Mucosa of rectum (tissue), 2 donors: ENCODE measurements around the gene CCDC87.
"Not testable (repeated sequence)": the region's sequence is repeated elsewhere in the genome, so short reads cannot be mapped to it uniquely, and the experiment has no call there.

Experiments used
- H3K27ac ChIP-seq, 2 donors: one replicate each; pipeline ENCODE4 v1.7.0; 2013; ENCODE audit warnings: inconsistent platforms in 2 of 2, low read depth in 2 of 2, low read length in 2 of 2
- H3K27me3 ChIP-seq, 2 donors: one replicate each; pipeline ENCODE4 v1.7.0; 2013; ENCODE audit warnings: low read length in 2 of 2; ENCODE audit not compliant: control insufficient read depth in 2 of 2, insufficient read depth in 2 of 2
- H3K36me3 ChIP-seq, 2 donors: one replicate each; pipeline ENCODE4 v1.7.0; 2013; ENCODE audit warnings: low read length in 2 of 2; ENCODE audit not compliant: control insufficient read depth in 2 of 2, insufficient read depth in 2 of 2
- H3K4me1 ChIP-seq, 2 donors: one replicate each; pipeline ENCODE4 v1.7.0; 2013; ENCODE audit warnings: low read length in 2 of 2, mild to moderate bottlenecking in 1 of 2; ENCODE audit not compliant: control insufficient read depth in 2 of 2, insufficient read depth in 2 of 2
- H3K4me3 ChIP-seq, 2 donors: one replicate each; pipeline ENCODE4 v1.7.0; 2013; ENCODE audit warnings: low read length in 2 of 2
- H3K9ac ChIP-seq, 2 donors: one replicate each; pipeline ENCODE4 v1.7.0; 2013; ENCODE audit warnings: low read length in 2 of 2, low read depth in 1 of 2, mild to moderate bottlenecking in 1 of 2
- H3K9me3 ChIP-seq, 2 donors: one replicate each; pipeline ENCODE4 v1.7.0; 2013; ENCODE audit warnings: low read length in 2 of 2; ENCODE audit not compliant: control insufficient read depth in 2 of 2
- donor health status: healthy.
- donor health status: Normal muscosa, but diverticular disease.

Gene CCDC87

DNA sequence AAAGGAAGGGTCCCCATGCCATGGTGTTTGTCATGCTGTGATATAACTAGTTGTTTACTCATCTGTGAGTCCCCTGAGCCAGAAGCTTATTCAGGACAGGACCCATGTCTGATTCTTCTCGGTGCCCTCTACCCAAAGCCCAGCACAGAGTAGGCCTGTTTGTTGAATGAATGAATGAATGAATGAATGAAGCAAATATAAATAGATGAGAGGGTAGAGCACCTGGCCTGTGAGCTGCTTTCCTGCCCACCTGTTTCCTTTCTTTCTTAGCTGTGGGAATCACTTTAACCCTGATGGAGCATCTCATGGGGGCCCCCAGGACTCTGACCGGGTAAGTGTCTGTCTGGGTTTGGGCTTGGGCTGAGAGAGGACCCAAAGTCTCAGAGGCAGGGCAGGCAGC, 7.4 kb upstream of the CCDC87 start:
- Histone ChIP-seq H3K4me3 (no peak overlapping the region), H3K4me1 (peaks cover 0 to 6% of the 10 kb centered on the region in 2 donors), H3K9me3 (no peaks in the 10 kb centered on the region), H3K9ac (no peak overlapping the region), H3K27ac (no peak overlapping the region), H3K27me3 (no peaks in the 10 kb centered on the region), H3K36me3 (peaks cover 33 to 38% of the 10 kb centered on the region in 2 donors)

GRCh38 chr11:66598993-66599392, 6.1 kb upstream of the CCDC87 start:
- H3K4me1 ChIP-seq = peaks cover 3 to 10% of the 10 kb centered on the region in 2 donors
- H3K9me3 ChIP-seq = no peaks in the 10 kb centered on the region
- H3K36me3 ChIP-seq = peaks cover 23 to 27% of the 10 kb centered on the region in 2 donors
- H3K27ac ChIP-seq = no peak overlapping the region
- no peaks in the 10 kb centered on the region for H3K27me3 ChIP-seq
- no peak overlapping the region for H3K4me3 ChIP-seq
- no peak overlapping the region for H3K9ac ChIP-seq

- H3K36me3 ChIP-seq = peaks cover 14 to 16% of the 10 kb centered on the region in 2 donors
- peak overlapping the region; percentile 40 to 43 for H3K27ac ChIP-seq
- no peaks in the 10 kb centered on the region for H3K9me3 ChIP-seq
- H3K27me3 ChIP-seq = no peaks in the 10 kb centered on the region
- no peak overlapping the region for H3K4me3 ChIP-seq
- no peak overlapping the region for H3K9ac ChIP-seq
- H3K4me1 ChIP-seq = peaks cover 10 to 26% of the 10 kb centered on the region in 2 donors
Measured at GRCh38 chr11:66595245-66595904, 2.5 kb upstream of the CCDC87 start.

DNA sequence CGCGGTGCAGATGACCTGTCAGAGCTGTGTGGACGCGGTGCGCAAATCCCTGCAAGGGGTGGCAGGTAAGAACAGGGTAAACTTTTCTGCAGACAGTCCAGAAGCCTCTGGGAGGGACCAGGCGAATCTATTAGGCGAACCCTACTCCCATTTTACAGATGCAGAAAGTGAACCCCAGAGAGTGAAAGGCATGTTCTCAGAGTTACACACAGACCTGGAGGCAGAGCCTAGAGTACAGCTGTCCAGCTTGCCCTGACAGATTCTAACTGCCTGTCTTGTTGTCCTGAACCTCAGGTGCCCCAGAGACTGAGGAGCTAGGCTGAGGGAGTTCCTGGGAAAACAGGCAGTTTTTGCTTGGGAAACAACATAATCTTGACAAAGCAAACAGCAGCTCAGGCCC, 787 bp upstream of the CCDC87 start:
- Histone ChIP-seq H3K27ac (peak overlapping the region in 1 of 2 donors; percentile 66), H3K36me3 (no peaks in the 10 kb centered on the region), H3K4me3 (peak overlapping the region; percentile 68 to 93), H3K9ac (peak overlapping the region; percentile 92 to 96), H3K4me1 (peaks cover 10 to 26% of the 10 kb centered on the region in 2 donors), H3K27me3 (no peaks in the 10 kb centered on the region), H3K9me3 (no peaks in the 10 kb centered on the region)

DNA sequence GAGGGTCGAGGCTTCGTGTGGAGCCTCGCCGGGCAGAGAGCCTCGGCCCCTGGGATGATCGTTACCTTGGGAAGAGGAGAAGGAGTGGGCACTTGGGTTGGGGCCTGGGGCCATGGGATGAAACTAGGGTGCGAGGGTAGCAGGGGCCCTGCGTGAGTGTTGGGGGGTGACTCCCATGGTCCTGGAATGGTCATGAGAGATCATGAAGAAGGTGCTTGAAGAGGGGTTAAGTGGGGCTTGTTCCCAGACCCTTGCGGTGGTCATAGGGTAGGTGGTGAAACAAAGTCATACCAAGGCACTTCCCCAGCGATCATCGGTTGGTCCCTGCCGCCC, 406 bp upstream of the CCDC87 start:
- H3K4me1 ChIP-seq = peaks cover 10 to 26% of the 10 kb centered on the region in 2 donors
- H3K27me3 ChIP-seq = no peaks in the 10 kb centered on the region
- H3K9ac ChIP-seq = peak overlapping the region; percentile 92 to 96
- peak overlapping the region; percentile 66 to 76 for H3K27ac ChIP-seq
- H3K4me3 ChIP-seq = peak overlapping the region; percentile 68 to 93
- H3K36me3 ChIP-seq = no peaks in the 10 kb centered on the region
- no peaks in the 10 kb centered on the region for H3K9me3 ChIP-seq

DNA sequence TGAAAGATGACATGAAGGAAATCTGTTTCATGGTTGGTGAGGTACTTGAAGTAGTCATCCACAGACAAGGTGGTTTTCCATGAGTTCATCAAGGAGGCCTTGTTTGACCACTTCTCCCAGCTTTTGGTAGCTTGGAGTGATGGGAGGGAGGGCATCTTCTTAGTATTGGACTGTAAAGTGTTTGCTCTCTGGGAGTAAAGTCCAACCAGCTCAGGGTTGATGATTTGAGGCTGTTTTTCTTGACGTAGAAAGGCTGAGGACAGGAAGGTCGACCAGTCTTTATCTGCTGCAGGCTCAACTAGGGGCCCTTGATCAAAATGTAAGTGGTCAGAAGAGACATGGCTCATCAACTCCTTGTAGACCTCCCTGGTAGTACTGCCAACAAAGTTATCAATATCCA, 1.7 kb downstream of the CCDC87 start:
- no peak overlapping the region for H3K4me3 ChIP-seq
- no peak overlapping the region for H3K27ac ChIP-seq
- no peaks in the 10 kb centered on the region for H3K27me3 ChIP-seq
- H3K9me3 ChIP-seq = no peaks in the 10 kb centered on the region
- no peaks in the 10 kb centered on the region for H3K36me3 ChIP-seq
- H3K9ac ChIP-seq = no peak overlapping the region
- peaks cover 10 to 26% of the 10 kb centered on the region in 2 donors for H3K4me1 ChIP-seq

DNA sequence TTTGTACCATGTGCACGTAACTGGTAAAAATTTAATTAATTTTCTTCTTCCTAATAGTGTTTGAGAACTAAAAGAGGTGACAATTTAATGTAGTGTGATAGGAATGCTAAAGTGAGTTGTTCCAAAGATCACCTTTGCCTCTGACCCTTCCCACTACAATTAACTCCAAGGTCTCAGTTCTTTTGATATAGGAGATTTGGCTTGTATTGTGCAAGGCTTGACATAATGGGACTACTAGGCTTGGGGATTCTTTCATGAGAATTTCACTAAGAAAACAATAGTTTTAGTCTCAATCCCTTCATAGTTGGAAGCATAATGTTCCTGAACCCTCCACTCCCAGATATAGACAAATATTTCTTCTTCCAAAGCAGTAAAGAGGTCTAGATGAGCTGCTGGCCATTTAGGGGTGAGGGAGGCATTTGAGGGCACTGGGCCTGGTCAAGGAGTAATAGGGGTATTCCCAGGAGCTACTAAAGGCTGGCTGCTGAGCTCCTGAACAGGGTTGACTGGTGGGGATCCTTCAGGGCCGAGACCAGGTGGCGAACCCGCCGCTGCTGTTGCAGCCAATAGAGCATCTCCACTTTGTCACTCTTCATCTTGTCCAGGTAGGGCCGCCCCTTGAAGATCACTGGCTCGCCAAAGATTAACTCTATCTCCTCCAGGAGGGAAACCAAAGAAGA, 2.7 kb downstream of the CCDC87 start:
- Histone ChIP-seq H3K4me3 (no peak overlapping the region), H3K4me1 (peaks cover 10 to 20% of the 10 kb centered on the region in 2 donors), H3K27me3 (no peaks in the 10 kb centered on the region)

GRCh38 chr11:66589315-66589714, 3.5 kb downstream of the CCDC87 start:
- not testable (repeated sequence) for H3K27me3 ChIP-seq, H3K4me3 ChIP-seq, H3K9ac ChIP-seq, H3K36me3 ChIP-seq, H3K9me3 ChIP-seq, H3K27ac ChIP-seq
- H3K4me1 ChIP-seq = peaks cover 7 to 16% of the 10 kb centered on the region in 2 donors

More for the DNA sequence above, 2.7 kb downstream of the CCDC87 start:
- H3K27ac ChIP-seq = no peak overlapping the region
- H3K36me3 ChIP-seq = no peaks in the 10 kb centered on the region
- H3K9me3 ChIP-seq = no peaks in the 10 kb centered on the region
- no peak overlapping the region for H3K9ac ChIP-seq

DNA sequence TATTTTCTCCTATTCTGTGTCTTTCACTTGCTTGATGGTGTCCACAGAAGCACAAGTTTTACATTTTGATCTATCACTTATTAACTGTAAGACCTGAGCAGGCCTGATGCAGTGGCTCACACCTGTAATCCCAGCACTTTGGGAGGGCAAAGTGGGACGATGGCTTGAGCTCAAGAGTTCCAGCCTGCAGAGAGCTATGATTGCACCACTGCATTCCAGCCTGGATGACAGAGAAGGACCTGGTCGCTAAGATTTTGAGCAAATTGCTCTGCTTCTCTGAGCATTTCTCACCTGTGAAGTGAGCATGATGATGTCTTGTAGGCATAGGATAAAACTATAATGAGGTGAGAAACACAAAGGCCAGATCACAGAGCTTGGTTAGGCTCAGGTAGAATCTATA, 6.7 kb downstream of the CCDC87 start:
- H3K9me3 ChIP-seq = peaks cover 0 to 2% of the 10 kb centered on the region in 2 donors
- no peaks in the 10 kb centered on the region for H3K36me3 ChIP-seq
- no peaks in the 10 kb centered on the region for H3K4me1 ChIP-seq
- H3K27ac ChIP-seq = no peak overlapping the region
- H3K27me3 ChIP-seq = no peaks in the 10 kb centered on the region
- no peak overlapping the region for H3K9ac ChIP-seq
- H3K4me3 ChIP-seq = no peak overlapping the region

DNA sequence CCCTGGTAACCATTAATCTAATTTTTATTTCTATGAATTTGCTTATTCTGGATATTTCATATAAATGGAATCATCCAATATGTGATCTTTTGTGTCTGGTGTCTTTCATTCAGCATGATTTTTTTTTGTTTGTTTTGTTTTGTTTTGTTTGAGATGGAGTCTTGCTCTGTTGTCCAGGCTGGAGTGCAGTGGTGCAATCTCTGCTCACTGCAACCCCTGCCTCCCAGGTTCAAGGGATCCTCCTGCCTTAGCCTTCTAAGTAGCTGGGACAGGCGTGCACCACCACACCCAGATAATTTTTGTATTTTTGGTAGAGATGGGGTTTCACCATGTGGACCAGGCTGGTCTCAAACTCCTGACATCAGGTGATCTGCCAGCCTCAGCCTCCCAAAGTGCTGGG, 7.4 kb downstream of the CCDC87 start:
- H3K27ac ChIP-seq, H3K4me3 ChIP-seq, H3K4me1 ChIP-seq, H3K9me3 ChIP-seq, H3K9ac ChIP-seq, H3K36me3 ChIP-seq, H3K27me3 ChIP-seq: not testable (repeated sequence)
